Upper lobe of left lung (tissue), 6 donors: ENCODE results near the gene XPNPEP3. TPM values are rescaled to one million over a fixed set of nuclear protein-coding genes. Genes with fewer than 3 reads are reported as not detected.
"Not testable (repeated sequence)": the region's sequence is repeated elsewhere in the genome, so short reads cannot be mapped to it uniquely, and the experiment has no call there.

Experiments
- ATAC-seq, 2 donors: fragments of 200-7000 bp; cut with Tn5 transposase; one replicate each; pipeline ENCODE4 v1.9.1; 2022; ENCODE audit warnings: mild to moderate bottlenecking in 2 of 2, moderate library complexity in 2 of 2; ENCODE audit not compliant: low FRiP score in 2 of 2
- DNase-seq, 2 donors: peaks; one replicate each; pipeline ENCODE4 v3.0.0-alpha.2; 2019 to 2020
- H3K27ac ChIP-seq, 4 donors: fragments of 200-600 bp; sonication (generic); one replicate each; pipeline ENCODE4 v1.5.1; 2016 to 2019
- H3K27me3 ChIP-seq, 4 donors: fragments of 200-600 bp; sonication (generic); one replicate each; pipeline ENCODE4 v1.5.1; 2017 to 2019
- H3K36me3 ChIP-seq, 4 donors: fragments of 200-600 bp; sonication (generic); one replicate each; pipeline ENCODE4 v1.5.1; 2016 to 2019
- H3K4me1 ChIP-seq, 4 donors: fragments of 200-600 bp; sonication (generic); one replicate each; pipeline ENCODE4 v1.5.1; 2018 to 2019
- H3K4me3 ChIP-seq, 4 donors: fragments of 200-600 bp; sonication (generic); one replicate each; pipeline ENCODE4 v1.5.1; 2017 to 2019; ENCODE audit warnings: mild to moderate bottlenecking in 2 of 4, moderate library complexity in 1 of 4
- H3K9me3 ChIP-seq, 4 donors: fragments of 200-600 bp; sonication (generic); one replicate each; pipeline ENCODE4 v1.5.1; 2018 to 2019
- CTCF ChIP-seq, 6 experiments: fragments of 450-650 bp in 4 of 6; fragments of 200-600 bp in 2 of 6; sonication (generic) in 2 of 6; IDR thresholded peaks; one replicate each; pipeline ENCODE4 v1.5.1; 2016 to 2019; ENCODE audit warnings: antibody characterized with exemption in 6 of 6
- EP300 ChIP-seq, 4 donors: sonication (generic); formaldehyde crosslinking; IDR thresholded peaks; one replicate each; pipeline ENCODE4 v1.5.1; 2017; ENCODE audit warnings: antibody characterized with exemption in 4 of 4, control low read depth in 2 of 4
- POLR2A ChIP-seq, 4 donors: fragments of 450-650 bp; IDR thresholded peaks; one replicate each; pipeline ENCODE4 v1.5.1; 2016 to 2017; ENCODE audit warnings: antibody characterized with exemption in 4 of 4, mild to moderate bottlenecking in 2 of 4
- POLR2AphosphoS5 ChIP-seq, 2 donors: sonication (generic); formaldehyde crosslinking; IDR thresholded peaks; one replicate each; pipeline ENCODE4 v1.5.1; 2017; ENCODE audit warnings: antibody characterized with exemption in 2 of 2
- WGBS, 2 donors: methylation state at CpG; one replicate each; pipeline ENCODE4 v1.1.5; 2017 to 2018; 5-methylcytosine and 5-hydroxymethylcytosine counted together
- total RNA-seq, 6 donors: library from RNA; depleted of rRNA in 4 of 6; stranded (reverse); fragments of >200 nt in 4 of 6; gene quantifications; one replicate each; pipeline versions ENCODE4 v1.1.0 to v1.2.1, GENCODE V29; 2016 to 2021
- donor health status: DM: no; HTN: no; CAD: no; lungs with moderate emphysema.
- donor health status: DM: no; HTN: yes; CAD: no; lungs with severe emphysema.

The XPNPEP3 gene
- total RNA-seq, 6 donors from 2014 or later: 10.9 to 40.9 (median 15.1) TPM

- Histone ChIP-seq H3K4me3 (no peak overlapping the region), H3K27me3 (no peaks in the 10 kb centered on the region), H3K27ac (no peak overlapping the region), H3K4me1 (no peaks in the 10 kb centered on the region), H3K9me3 (no peaks in the 10 kb centered on the region), H3K36me3 (peaks cover 0 to 58% (median 17%) of the 10 kb centered on the region in 4 donors)
- ATAC-seq: no peak
- DNase-seq: no peak
- TF ChIP-seq CTCF (IDR thresholded peaks at IDR 0.05) (no peak), POLR2AphosphoS5 (IDR thresholded peaks at IDR 0.05) (no peak), POLR2A (IDR thresholded peaks at IDR 0.05) (no peak), EP300 (IDR thresholded peaks at IDR 0.05) (no peak)
- 97% methylated on average over 6 of the region's 6 CpGs for WGBS, 2 donors
These were observed 51.9 kb downstream of the XPNPEP3 start for GRCh38 chr22:40908895-40909294.

GRCh38 chr22:40911772-40912171 is 54.8 kb downstream of the XPNPEP3 start:
- DNase-seq (no peak), ATAC-seq (no peak)
- Histone ChIP-seq H3K36me3 (peaks cover 0 to 72% (median 25%) of the 10 kb centered on the region in 4 donors), H3K27ac (no peak overlapping the region), H3K4me1 (no peaks in the 10 kb centered on the region), H3K27me3 (no peaks in the 10 kb centered on the region), H3K9me3 (no peaks in the 10 kb centered on the region), H3K4me3 (no peak overlapping the region)
- no peak for TF ChIP-seq EP300 (IDR thresholded peaks at IDR 0.05)
- TF ChIP-seq CTCF (IDR thresholded peaks at IDR 0.05): no peak
- TF ChIP-seq POLR2A (IDR thresholded peaks at IDR 0.05): no peak
- TF ChIP-seq POLR2AphosphoS5 (IDR thresholded peaks at IDR 0.05): no peak
- 88 to 94% methylated on average over 3 of the region's 3 CpGs for WGBS, 2 donors

GRCh38 chr22:40912987-40913386 is 56.0 kb downstream of the XPNPEP3 start:
- H3K36me3 ChIP-seq: peaks cover 0 to 74% (median 28%) of the 10 kb centered on the region in 4 donors
- not testable (repeated sequence) for DNase-seq, H3K4me3 ChIP-seq, H3K4me1 ChIP-seq, ATAC-seq, H3K27me3 ChIP-seq, H3K9me3 ChIP-seq, H3K27ac ChIP-seq
- 90 to 94% methylated on average over 6 of the region's 6 CpGs for WGBS, 2 donors

- TF ChIP-seq POLR2AphosphoS5 (IDR thresholded peaks at IDR 0.05): no peak
- no peak for TF ChIP-seq CTCF (IDR thresholded peaks at IDR 0.05)
- no peak for TF ChIP-seq POLR2A (IDR thresholded peaks at IDR 0.05)
- TF ChIP-seq EP300 (IDR thresholded peaks at IDR 0.05): no peak
- Histone ChIP-seq H3K9me3 (no peaks in the 10 kb centered on the region), H3K4me1 (peaks cover 0 to 5% (median 3%) of the 10 kb centered on the region in 4 donors), H3K4me3 (no peak overlapping the region), H3K27ac (no peak overlapping the region), H3K36me3 (peaks cover 0 to 40% (median 18%) of the 10 kb centered on the region in 4 donors), H3K27me3 (no peaks in the 10 kb centered on the region)
- DNase-seq (no peak), ATAC-seq (no peak)
- 69 to 76% methylated on average over 5 of the region's 5 CpGs for WGBS, 2 donors
These were observed 62.5 kb downstream of the XPNPEP3 start for GRCh38 chr22:40919446-40919845.

GRCh38 chr22:40920526-40920925 is 63.6 kb downstream of the XPNPEP3 start:
- TF ChIP-seq CTCF (IDR thresholded peaks at IDR 0.05) (no peak), POLR2A (IDR thresholded peaks at IDR 0.05) (no peak), EP300 (IDR thresholded peaks at IDR 0.05) (no peak), POLR2AphosphoS5 (IDR thresholded peaks at IDR 0.05) (no peak)
- Histone ChIP-seq H3K27ac (no peak overlapping the region), H3K9me3 (no peaks in the 10 kb centered on the region), H3K36me3 (peaks cover 3 to 40% (median 19%) of the 10 kb centered on the region in 4 donors), H3K4me3 (no peak overlapping the region), H3K4me1 (peaks cover 0 to 5% (median 3%) of the 10 kb centered on the region in 4 donors), H3K27me3 (no peaks in the 10 kb centered on the region)
- DNase-seq (no peak), ATAC-seq (no peak)
- WGBS, 2 donors: 81 to 82% methylated on average over 9 of the region's 9 CpGs
